GM19438 (cell line): ENCODE data around the gene FAR2.

Source experiments
- ATAC-seq: cut with Tn5 transposase; IDR thresholded peaks from one replicate; pipeline ENCODE4 v1.9.1; 2021; ENCODE audit warnings: low read depth; ENCODE audit not compliant: unreplicated experiment

The FAR2 gene

DNA sequence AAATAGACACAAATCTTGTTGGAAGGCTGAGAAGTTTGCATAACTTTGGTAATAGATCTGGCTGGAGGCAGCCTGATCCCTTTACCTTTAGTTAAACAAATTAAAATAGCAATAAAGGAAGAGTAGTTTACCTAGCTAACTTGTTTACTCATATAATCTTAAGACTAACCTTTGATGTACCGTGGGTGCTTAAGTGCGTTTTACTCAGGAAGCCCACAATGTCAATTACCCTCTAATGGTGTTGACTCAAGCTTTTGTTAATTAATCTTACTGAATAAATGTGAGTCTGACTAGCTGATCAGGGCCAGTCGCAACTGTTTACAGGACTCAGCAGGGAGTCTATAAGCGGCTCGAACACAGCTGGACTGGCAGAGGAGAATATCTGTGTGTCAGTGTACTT is 51.5 kb downstream of the FAR2 start:
- no peak for ATAC-seq

GRCh38 chr12:29201296-29201695 is 52.2 kb downstream of the FAR2 start:
- ATAC-seq = no peak

DNA sequence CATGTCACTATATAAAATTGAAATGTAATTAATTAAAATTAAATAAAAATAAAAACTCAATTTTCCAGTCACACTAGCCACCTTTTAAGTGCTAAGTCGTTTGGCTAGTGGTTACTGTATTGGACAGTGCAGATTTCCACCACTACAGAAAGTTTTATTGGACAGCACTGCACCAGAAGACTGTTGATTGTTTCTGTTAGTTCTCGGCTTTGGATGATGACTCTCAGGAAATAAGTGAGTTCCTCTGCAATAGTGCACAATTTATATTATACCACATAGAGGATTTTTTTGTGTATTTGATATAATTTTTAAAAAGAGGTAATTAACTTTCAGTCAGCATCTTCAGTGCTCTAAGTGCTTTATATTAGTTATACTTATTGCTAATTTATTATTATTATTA is 52.7 kb downstream of the FAR2 start:
- no peak for ATAC-seq

GRCh38 chr12:29204521-29204920 is 55.4 kb downstream of the FAR2 start:
- ATAC-seq = no peak

GRCh38 chr12:29207120-29207519 is 58.0 kb downstream of the FAR2 start:
- no peak for ATAC-seq

GRCh38 chr12:29208060-29208459 is 59.0 kb downstream of the FAR2 start:
- ATAC-seq = no peak

- no peak for ATAC-seq
These were observed 60.0 kb downstream of the FAR2 start for GRCh38 chr12:29208936-29209701.

DNA sequence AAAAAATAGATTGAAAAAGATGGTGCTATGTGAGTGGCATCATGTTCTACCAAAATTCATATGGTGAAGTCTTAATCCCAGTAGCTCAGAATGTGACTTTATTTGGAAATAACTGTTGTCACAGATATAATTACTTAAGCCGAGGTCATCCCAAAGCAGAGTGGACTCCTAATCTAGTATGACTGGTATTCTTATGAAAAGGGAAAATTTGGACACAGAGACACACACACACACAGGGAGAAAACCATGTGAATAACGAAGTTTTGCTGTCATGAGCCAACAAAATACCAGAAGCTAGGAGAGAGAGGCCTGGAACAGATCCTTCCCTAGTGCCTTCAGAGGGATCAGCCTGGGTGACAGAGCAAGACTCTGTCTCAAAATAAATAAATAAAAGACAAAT is 62.6 kb downstream of the FAR2 start:
- no peak for ATAC-seq

- ATAC-seq = no peak
These were observed 63.8 kb downstream of the FAR2 start for GRCh38 chr12:29212682-29213403.

DNA sequence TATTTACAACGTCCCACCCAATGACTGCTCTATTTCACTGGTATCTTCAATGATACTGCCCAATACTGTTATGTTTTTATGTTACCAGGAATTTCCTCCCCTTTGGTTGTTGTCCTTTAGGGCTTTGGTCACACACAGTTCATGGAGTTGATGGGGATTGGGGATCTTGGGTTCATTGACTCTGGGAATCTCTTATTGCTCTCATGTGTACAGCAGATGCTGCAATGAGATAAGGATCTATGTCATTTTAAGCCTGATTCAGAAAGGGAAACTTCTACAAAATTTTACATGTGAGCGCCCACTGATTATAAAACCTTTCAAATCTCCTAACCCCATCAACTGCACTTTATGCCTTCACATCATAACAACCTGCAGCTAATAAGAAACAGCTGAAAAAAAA is 67.2 kb downstream of the FAR2 start:
- no peak for ATAC-seq

DNA sequence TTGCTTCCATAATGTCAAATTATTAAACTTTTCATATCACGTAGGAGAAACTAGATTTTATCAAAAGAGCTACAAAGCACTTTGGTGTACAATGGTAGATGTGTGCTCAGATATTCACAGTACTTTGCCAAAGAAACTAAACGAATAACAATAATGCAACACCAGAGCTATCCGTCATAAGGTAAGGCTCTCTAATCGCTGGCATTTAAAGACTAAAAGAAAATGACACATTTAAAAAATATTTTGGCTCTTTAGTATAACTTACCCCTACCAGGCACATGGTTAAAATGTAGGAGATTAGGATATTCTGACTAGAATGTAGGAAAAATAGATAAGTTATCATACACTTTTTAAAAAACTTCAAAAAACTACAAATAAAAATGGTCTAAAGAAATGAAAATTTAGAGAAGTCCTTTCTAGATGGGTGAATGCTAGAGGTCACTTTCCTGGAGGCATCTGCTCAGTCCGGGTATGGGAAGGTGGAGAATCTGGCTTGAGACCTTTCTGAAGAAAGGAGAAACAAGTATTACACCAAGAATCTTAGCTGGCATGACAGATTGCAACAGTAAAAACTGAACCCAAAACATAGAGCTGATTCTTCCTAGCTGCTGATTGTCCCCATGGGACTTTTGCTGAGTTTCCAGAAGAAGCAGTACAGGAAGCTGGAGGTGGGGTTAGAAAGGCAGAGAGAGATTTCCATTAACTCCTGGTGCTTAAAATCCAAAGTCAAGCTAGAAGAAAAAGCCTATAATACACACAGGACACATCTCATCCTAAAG is 67.9 kb downstream of the FAR2 start:
- ATAC-seq = no peak

DNA sequence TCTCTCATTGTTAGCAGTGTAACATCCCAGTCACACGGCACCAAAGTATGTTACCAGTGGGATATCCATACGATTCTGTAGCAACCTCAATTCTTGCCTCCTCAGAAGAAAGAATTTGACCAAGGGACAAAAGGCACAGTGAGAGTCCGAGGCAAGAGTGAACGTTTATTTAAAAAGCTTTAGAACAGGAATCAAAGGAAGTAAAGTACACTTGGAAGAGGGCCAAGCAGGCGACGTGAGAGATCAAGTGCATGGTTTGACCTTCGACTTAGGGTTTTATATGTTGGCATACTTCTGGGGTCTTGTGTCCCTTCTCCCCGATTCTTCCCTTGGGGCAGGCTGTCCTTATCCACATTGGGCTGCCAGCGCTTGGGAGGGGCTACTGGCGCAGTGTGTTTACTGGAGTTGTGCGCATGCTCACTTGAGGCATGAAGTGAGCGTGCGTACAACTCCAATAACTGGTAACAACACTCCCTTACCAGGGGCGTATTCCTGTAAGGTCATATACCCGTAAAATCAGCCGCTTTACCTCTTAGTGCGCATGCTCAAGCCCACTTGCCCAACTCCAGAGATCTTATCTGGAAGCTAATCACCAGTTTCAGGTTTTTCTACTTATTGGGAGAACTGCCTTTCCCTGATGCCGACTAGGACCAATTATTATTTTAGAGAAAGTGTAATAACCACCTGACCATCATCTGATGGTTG is 71.7 kb downstream of the FAR2 start:
- ATAC-seq = no peak

DNA sequence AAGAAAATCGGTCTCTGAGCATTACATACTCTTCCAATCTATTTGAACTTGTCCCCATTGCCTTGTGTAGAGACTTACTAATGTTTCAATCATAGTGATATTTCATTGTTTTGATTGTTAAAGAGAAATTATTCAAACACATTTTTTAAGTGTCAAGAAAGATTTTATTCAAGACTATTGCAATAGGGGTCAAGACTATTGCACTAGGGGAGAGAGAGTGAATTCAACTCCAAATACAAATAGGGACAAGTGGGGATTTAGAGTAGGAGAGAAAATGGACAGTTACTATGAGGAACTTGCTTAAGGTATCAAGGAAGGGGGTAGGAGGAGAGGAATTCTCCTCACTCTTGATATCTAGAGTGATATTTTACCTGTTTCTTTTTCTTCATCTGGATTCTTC is 73.1 kb downstream of the FAR2 start:
- no peak for ATAC-seq

GRCh38 chr12:29223426-29223825 is 74.3 kb downstream of the FAR2 start:
- ATAC-seq = no peak

GRCh38 chr12:29223956-29224543 is 75.0 kb downstream of the FAR2 start:
- no peak for ATAC-seq

GRCh38 chr12:29224572-29224971 is 75.5 kb downstream of the FAR2 start:
- no peak for ATAC-seq

- ATAC-seq = no peak
These were observed 76.8 kb downstream of the FAR2 start for GRCh38 chr12:29225834-29226233.

GRCh38 chr12:29226616-29227015 is 77.5 kb downstream of the FAR2 start:
- ATAC-seq = no peak

- no peak for ATAC-seq
These were observed 79.5 kb downstream of the FAR2 start for GRCh38 chr12:29228474-29229157.

DNA sequence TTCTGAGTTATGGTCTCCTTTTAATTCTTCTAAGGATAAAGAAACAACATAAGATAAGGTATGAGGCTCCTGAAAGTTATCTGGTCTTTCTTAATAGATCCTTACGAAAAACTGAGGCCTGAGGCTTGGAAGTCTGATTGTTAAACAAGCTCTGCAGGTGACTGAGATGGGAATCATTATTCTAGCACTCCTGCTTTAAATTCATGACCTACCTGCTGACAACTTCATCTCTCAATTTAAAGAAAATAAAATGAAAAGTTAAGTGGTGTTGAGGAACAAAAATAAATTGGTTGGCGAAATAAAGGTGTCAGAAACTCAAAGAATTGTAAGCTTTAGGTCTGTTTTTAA is 80.1 kb downstream of the FAR2 start:
- ATAC-seq = no peak
